Stimulated activated CD8-positive, alpha-beta memory T cell treated with anti-CD3 and anti-CD28 coated beads, Interleukin-12 subunit alpha, Interleukin-12 subunit beta, amount 100 ng/mL, for 1 hour (primary cell): ENCODE measurements around the gene PRR27.
"Not testable (repeated sequence)": the region's sequence is repeated elsewhere in the genome, so short reads cannot be mapped to it uniquely, and the experiment has no call there.

Experiments used
- DNase-seq: peaks from one replicate; pipeline ENCODE4 v3.0.0-alpha.2; 2020; ENCODE audit warnings: low read depth

The PRR27 gene

GRCh38 chr4:70203601-70204000 lies 49.6 kb downstream of the PRR27 start:
- DNase-seq = no peak

- not testable (repeated sequence) for DNase-seq
These were observed 58.7 kb downstream of the PRR27 start for GRCh38 chr4:70212752-70213151.
